Upper lobe of right lung (tissue), 1 donor: ENCODE results near the gene TRAF7. TPM values are rescaled to one million over a fixed set of nuclear protein-coding genes. Genes with fewer than 3 reads are reported as not detected.

Source experiments
- ATAC-seq: fragments of 200-7000 bp; cut with Tn5 transposase; one replicate; pipeline ENCODE4 v1.9.1; 2020; ENCODE audit warnings: mild to moderate bottlenecking, moderate library complexity
- DNase-seq: peaks from one replicate; pipeline ENCODE4 v3.0.0-alpha.2; 2020
- H3K27ac ChIP-seq: fragments of 200-600 bp; one replicate; pipeline ENCODE4 v1.8.0; 2022
- H3K27me3 ChIP-seq: fragments of 200-600 bp; one replicate; pipeline ENCODE4 v1.8.0; 2022; ENCODE audit warnings: mild to moderate bottlenecking
- H3K36me3 ChIP-seq: fragments of 200-600 bp; one replicate; pipeline ENCODE4 v1.8.0; 2022
- H3K4me1 ChIP-seq: fragments of 200-600 bp; one replicate; pipeline ENCODE4 v1.8.0; 2022
- H3K4me3 ChIP-seq: fragments of 200-600 bp; one replicate; pipeline ENCODE4 v1.8.0; 2022; ENCODE audit warnings: mild to moderate bottlenecking
- H3K9me3 ChIP-seq: fragments of 200-600 bp; one replicate; pipeline ENCODE4 v1.8.0; 2022
- intact Hi-C: fragments of 100-400 bp; cut with DNase I; formaldehyde crosslinking; loops from one replicate; pipeline ENCODE4 v1.11.0; 2022
- total RNA-seq: library from RNA; stranded (reverse); fragmentation: NEBNext Ultra II Directional; extraction: Animal tissue kit (Norgen Biotek cat#: 25700); gene quantifications from one replicate; pipeline ENCODE4 v1.2.1, GENCODE V29; 2021
- TF ChIP-seq, protein P1 (sequence below): fragments of 200-600 bp; IDR thresholded peaks from one replicate; pipeline ENCODE4 v1.8.0; 2022; ENCODE audit warnings: antibody characterized with exemption
- donor health status: DM: no; HTN: yes; CAD: no; lungs with severe emphysema.

Gene TRAF7
- total RNA-seq, 1 donor from 2014 or later = 64.3 TPM

DNA sequence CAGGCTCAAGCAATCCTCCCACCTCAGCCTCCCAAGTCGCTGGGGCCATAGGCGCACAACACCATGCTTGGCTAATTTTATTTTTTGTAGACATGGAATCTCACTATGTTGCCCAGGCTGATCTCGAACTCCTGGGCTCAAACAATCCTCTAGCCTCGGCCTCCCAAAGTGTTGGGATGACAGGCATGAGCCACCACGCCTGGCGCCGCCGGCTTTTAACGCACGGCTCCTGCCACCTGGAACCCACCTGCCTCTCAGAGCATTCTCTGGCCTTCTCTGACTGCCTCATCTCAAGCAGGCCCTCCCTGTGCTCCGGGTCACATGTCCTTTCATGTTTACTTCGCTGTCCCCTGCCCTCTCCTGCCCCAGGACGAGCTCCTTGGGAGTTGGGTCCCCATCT is 30.5 kb downstream of the TRAF7 start:
- intact Hi-C loops = no loop called here
- ATAC-seq (no peak), DNase-seq (no peak)
- TF ChIP-seq, protein P1, sequence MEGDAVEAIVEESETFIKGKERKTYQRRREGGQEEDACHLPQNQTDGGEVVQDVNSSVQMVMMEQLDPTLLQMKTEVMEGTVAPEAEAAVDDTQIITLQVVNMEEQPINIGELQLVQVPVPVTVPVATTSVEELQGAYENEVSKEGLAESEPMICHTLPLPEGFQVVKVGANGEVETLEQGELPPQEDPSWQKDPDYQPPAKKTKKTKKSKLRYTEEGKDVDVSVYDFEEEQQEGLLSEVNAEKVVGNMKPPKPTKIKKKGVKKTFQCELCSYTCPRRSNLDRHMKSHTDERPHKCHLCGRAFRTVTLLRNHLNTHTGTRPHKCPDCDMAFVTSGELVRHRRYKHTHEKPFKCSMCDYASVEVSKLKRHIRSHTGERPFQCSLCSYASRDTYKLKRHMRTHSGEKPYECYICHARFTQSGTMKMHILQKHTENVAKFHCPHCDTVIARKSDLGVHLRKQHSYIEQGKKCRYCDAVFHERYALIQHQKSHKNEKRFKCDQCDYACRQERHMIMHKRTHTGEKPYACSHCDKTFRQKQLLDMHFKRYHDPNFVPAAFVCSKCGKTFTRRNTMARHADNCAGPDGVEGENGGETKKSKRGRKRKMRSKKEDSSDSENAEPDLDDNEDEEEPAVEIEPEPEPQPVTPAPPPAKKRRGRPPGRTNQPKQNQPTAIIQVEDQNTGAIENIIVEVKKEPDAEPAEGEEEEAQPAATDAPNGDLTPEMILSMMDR = no peak
- Histone ChIP-seq H3K4me3 (no peak overlapping the region), H3K27me3 (no peaks in the 10 kb centered on the region), H3K36me3 (no peaks in the 10 kb centered on the region), H3K9me3 (no peaks in the 10 kb centered on the region), H3K4me1 (no peaks in the 10 kb centered on the region), H3K27ac (no peak overlapping the region)

DNA sequence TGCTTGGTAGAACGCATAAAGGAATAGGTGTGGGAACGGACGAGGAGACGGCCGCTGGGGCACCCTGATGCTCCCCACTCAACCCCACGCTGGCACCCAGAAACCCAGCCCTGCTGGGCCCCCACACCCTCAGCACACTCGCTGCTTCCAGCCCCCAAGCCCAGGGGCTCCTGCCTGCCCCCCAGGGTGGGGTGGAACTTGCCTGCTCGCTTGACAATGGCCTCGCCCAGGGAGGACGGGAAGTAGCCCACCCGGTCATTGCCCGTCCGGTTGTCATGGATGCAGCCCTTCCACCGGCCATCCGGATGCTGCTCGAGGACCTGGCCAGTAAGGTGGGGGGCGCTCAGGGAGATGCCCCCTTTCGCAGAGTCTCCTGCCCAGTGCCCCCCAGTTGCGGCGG is 30.9 kb downstream of the TRAF7 start:
- Histone ChIP-seq H3K36me3 (no peaks in the 10 kb centered on the region), H3K4me3 (no peak overlapping the region), H3K9me3 (no peaks in the 10 kb centered on the region), H3K27ac (no peak overlapping the region), H3K27me3 (no peaks in the 10 kb centered on the region), H3K4me1 (no peaks in the 10 kb centered on the region)
- ATAC-seq (no peak), DNase-seq (no peak)
- TF ChIP-seq, protein P1 = no peak
- intact Hi-C loops = no loop called here

DNA sequence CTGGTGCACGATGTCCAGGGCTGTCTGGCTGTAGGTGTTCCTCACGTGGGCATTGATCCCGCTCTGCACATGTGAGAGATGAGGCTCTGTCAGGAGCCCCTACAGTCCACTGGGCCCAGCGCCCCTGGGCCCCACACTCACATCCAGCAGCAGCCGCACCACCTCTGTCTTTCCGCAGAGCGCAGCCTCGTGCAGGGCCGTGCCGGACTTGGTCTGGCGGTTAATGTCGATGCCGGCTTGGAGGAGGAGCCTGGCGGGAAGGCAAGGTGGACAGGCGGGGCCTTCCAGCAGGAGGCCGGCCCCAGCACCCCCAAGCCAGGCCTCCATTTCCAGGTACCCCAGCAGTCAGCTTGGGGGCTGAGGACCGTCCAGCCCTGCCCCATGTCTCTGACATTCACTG is 31.6 kb downstream of the TRAF7 start:
- no peaks in the 10 kb centered on the region for H3K4me1 ChIP-seq
- no peaks in the 10 kb centered on the region for H3K27me3 ChIP-seq
- H3K9me3 ChIP-seq = no peaks in the 10 kb centered on the region
- TF ChIP-seq, protein P1 = no peak
- DNase-seq (no peak), ATAC-seq (no peak)
- H3K36me3 ChIP-seq = no peaks in the 10 kb centered on the region
- H3K4me3 ChIP-seq = no peak overlapping the region
- H3K27ac ChIP-seq = no peak overlapping the region
- intact Hi-C loops = no loop called here

DNA sequence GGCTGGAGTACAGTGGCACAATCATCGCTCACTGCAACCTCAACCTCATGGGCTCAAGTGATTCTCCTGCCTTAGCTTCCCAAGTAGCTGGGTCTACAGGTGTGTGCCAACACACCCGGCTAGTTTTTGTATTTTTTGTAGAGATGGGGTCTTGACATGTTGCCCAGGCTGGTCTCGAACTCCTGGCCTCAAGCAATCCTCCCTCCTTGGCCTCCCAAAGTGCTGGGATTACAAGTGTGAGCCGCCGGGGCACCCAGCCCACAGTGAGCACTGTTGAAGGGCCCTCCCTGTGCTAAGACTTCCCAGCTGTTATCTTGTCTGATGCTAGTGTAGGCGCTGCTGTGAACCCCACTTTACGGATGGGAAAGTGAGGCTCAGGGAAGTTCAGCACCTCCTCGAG is 32.8 kb downstream of the TRAF7 start:
- Histone ChIP-seq H3K36me3 (no peaks in the 10 kb centered on the region), H3K27me3 (no peaks in the 10 kb centered on the region), H3K4me3 (no peak overlapping the region), H3K9me3 (no peaks in the 10 kb centered on the region), H3K4me1 (no peaks in the 10 kb centered on the region), H3K27ac (no peak overlapping the region)
- TF ChIP-seq, protein P1 = no peak
- intact Hi-C loops = no loop called here
- no peak for DNase-seq
- no peak for ATAC-seq

DNA sequence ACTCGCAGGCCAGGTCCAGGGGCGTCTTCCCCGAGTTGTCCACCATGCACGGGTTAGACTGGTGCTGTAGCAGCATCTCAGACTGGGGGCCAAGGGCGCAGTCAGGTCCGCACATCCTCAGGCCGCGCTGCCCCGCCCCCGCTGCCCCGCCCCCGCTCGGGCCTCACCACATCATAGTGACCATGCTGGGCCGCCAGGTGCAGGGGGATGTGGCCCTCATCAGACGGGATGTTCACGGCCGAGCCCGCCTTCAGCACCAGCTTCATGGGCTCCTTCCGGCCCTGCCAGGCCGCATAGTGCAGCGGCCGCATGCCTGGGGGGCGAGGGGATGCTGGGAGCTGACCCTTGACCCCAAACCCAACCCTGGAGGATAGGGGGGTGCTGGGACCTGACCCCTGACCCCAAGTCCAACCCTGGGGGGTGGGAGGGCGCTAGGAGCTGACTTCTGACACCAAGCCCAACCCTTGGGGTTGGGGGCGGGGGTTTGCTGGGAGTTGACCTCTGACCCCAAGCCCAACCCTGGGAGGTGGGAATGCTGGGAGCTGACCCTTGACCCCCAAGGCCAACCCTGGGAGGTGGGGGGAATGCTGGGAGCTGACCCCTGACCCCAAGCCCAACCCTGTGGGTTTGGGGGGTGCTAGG is 33.8 kb downstream of the TRAF7 start:
- intact Hi-C loops = no loop called here
- H3K4me1 ChIP-seq = no peaks in the 10 kb centered on the region
- no peaks in the 10 kb centered on the region for H3K9me3 ChIP-seq
- TF ChIP-seq, protein P1 = no peak
- peaks cover 8% of the 10 kb centered on the region for H3K27me3 ChIP-seq
- no peak overlapping the region for H3K27ac ChIP-seq
- DNase-seq (no peak), ATAC-seq (no peak)
- no peak overlapping the region for H3K4me3 ChIP-seq
- no peaks in the 10 kb centered on the region for H3K36me3 ChIP-seq
